H1 (cell line): ENCODE data around the gene ZFAND3. TPM values are rescaled to one million over a fixed set of nuclear protein-coding genes. Genes with fewer than 3 reads are reported as not detected.

Source experiments
- CBX5 ChIP-seq: fragments of 300-800, 300-1000 bp; sonication (generic); IDR thresholded peaks from 2 replicates; pipeline ENCODE4 v1.7.1; 2016; ENCODE audit warnings: antibody characterized with exemption, low read length, low read depth
- HDAC2 ChIP-seq, 2 experiments: fragments of 300-600 bp in 1 of 2; sonication (generic) in 1 of 2; IDR thresholded peaks; 2 replicates each; pipeline ENCODE4 v1.6.1; 2011 to 2012; ENCODE audit warnings: low read depth in 2 of 2, low read length in 2 of 2, mild to moderate bottlenecking in 2 of 2, moderate library complexity in 2 of 2, borderline replicate concordance in 1 of 2, inconsistent platforms in 1 of 2
- PHF8 ChIP-seq: fragments of 200-600 bp; sonication (generic); conservative IDR thresholded peaks from 2 replicates; pipeline ENCODE4 v1.7.1; 2012; ENCODE audit warnings: low read depth, mild to moderate bottlenecking, inconsistent platforms, low read length, moderate library complexity
- RBBP5 ChIP-seq: IDR thresholded peaks from 2 replicates; pipeline ENCODE4 v1.7.1; 2012; ENCODE audit warnings: low read depth, mild to moderate bottlenecking, inconsistent platforms, low read length, moderate library complexity, borderline replicate concordance
- SIX5 ChIP-seq: IDR thresholded peaks from 2 replicates; pipeline ENCODE4 v1.6.1; 2011; ENCODE audit warnings: mild to moderate bottlenecking, low read depth, low read length
- polyA plus RNA-seq, 7 experiments: library from polyadenylated mRNA; depleted of rRNA in 3 of 7; stranded (reverse) in 5 of 7; unstranded in 2 of 7; fragments of >200 nt in 5 of 7; fragments of 200-250 nt in 2 of 7; gene quantifications; 1 replicate in 5 of 7; 2 replicates in 1 of 7; 4 replicates in 1 of 7; pipeline versions ENCODE4 v1.2.1 to v1.2.3, GENCODE V29; 2011 to 2013; ENCODE audit warnings: missing spikeins in 2 of 7, mixed read lengths in 2 of 7
- total RNA-seq: library from RNA; stranded (reverse); fragmentation: NEBNext Ultra II Directional; extraction: Animal tissue kit (Norgen Biotek cat#: 25700); gene quantifications from 2 replicates; pipeline ENCODE4 v1.2.1, GENCODE V29; 2021
- TF ChIP-seq, protein P1 (sequence below): fragments of 300-600 bp; sonication (generic); IDR thresholded peaks from 2 replicates; pipeline ENCODE4 v1.7.1; 2012; ENCODE audit warnings: low read length, moderate library complexity, mild to moderate bottlenecking, inconsistent platforms; ENCODE audit not compliant: insufficient replicate concordance

ZFAND3 gene
- total and polyA plus RNA-seq, 2 of the 8 experiments (the other 6 are each of a cell fraction or from before 2014, with no cell fraction given) = 13.0 to 51.3 TPM

DNA sequence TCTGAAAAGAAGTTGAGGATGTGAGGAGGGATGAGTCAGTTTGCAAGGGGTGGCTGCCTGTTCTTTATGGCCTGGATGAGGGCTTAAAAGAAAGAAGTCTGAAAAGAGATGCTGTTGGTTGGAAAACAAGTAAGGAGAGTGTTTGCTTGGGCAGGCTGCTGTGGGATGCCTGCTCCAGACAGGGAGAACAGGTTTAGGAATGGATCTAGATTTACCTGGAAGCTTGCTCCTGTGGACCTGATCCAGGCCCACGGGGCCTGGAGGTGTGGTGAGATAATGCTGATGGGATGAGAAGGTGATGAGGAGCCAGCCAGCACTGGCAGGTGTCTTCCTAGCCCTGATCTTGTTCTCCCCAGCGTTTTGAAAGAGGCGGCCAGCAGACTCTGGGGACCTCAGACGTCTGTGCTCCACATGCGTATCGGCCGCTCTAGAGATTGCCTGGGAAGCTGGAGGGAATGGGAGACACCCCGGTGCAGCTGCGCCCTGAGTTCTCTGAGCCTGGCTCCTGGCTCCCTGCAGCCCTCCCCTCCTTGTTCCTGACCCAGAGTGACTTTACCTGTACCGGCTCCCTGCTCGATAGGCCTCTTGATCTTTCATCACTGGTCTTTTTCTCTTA, 331.3 kb downstream of the ZFAND3 start (continued):
- TF ChIP-seq, protein P1, sequence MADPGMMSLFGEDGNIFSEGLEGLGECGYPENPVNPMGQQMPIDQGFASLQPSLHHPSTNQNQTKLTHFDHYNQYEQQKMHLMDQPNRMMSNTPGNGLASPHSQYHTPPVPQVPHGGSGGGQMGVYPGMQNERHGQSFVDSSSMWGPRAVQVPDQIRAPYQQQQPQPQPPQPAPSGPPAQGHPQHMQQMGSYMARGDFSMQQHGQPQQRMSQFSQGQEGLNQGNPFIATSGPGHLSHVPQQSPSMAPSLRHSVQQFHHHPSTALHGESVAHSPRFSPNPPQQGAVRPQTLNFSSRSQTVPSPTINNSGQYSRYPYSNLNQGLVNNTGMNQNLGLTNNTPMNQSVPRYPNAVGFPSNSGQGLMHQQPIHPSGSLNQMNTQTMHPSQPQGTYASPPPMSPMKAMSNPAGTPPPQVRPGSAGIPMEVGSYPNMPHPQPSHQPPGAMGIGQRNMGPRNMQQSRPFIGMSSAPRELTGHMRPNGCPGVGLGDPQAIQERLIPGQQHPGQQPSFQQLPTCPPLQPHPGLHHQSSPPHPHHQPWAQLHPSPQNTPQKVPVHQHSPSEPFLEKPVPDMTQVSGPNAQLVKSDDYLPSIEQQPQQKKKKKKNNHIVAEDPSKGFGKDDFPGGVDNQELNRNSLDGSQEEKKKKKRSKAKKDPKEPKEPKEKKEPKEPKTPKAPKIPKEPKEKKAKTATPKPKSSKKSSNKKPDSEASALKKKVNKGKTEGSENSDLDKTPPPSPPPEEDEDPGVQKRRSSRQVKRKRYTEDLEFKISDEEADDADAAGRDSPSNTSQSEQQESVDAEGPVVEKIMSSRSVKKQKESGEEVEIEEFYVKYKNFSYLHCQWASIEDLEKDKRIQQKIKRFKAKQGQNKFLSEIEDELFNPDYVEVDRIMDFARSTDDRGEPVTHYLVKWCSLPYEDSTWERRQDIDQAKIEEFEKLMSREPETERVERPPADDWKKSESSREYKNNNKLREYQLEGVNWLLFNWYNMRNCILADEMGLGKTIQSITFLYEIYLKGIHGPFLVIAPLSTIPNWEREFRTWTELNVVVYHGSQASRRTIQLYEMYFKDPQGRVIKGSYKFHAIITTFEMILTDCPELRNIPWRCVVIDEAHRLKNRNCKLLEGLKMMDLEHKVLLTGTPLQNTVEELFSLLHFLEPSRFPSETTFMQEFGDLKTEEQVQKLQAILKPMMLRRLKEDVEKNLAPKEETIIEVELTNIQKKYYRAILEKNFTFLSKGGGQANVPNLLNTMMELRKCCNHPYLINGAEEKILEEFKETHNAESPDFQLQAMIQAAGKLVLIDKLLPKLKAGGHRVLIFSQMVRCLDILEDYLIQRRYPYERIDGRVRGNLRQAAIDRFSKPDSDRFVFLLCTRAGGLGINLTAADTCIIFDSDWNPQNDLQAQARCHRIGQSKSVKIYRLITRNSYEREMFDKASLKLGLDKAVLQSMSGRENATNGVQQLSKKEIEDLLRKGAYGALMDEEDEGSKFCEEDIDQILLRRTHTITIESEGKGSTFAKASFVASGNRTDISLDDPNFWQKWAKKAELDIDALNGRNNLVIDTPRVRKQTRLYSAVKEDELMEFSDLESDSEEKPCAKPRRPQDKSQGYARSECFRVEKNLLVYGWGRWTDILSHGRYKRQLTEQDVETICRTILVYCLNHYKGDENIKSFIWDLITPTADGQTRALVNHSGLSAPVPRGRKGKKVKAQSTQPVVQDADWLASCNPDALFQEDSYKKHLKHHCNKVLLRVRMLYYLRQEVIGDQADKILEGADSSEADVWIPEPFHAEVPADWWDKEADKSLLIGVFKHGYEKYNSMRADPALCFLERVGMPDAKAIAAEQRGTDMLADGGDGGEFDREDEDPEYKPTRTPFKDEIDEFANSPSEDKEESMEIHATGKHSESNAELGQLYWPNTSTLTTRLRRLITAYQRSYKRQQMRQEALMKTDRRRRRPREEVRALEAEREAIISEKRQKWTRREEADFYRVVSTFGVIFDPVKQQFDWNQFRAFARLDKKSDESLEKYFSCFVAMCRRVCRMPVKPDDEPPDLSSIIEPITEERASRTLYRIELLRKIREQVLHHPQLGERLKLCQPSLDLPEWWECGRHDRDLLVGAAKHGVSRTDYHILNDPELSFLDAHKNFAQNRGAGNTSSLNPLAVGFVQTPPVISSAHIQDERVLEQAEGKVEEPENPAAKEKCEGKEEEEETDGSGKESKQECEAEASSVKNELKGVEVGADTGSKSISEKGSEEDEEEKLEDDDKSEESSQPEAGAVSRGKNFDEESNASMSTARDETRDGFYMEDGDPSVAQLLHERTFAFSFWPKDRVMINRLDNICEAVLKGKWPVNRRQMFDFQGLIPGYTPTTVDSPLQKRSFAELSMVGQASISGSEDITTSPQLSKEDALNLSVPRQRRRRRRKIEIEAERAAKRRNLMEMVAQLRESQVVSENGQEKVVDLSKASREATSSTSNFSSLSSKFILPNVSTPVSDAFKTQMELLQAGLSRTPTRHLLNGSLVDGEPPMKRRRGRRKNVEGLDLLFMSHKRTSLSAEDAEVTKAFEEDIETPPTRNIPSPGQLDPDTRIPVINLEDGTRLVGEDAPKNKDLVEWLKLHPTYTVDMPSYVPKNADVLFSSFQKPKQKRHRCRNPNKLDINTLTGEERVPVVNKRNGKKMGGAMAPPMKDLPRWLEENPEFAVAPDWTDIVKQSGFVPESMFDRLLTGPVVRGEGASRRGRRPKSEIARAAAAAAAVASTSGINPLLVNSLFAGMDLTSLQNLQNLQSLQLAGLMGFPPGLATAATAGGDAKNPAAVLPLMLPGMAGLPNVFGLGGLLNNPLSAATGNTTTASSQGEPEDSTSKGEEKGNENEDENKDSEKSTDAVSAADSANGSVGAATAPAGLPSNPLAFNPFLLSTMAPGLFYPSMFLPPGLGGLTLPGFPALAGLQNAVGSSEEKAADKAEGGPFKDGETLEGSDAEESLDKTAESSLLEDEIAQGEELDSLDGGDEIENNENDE = no peak
- TF ChIP-seq RBBP5 = no peak
- TF ChIP-seq SIX5 = no peak
- TF ChIP-seq HDAC2 (IDR thresholded peaks at IDR 0.05; ENCODE audit: borderline replicate concordance in 1 of 2, low read depth in 2 of 2, low read length in 2 of 2) = no peak
- TF ChIP-seq PHF8 = no peak
- no peak for TF ChIP-seq CBX5
